Fibroblast of lung (primary cell): Measurements from ENCODE around the gene NFS1. TPM values are rescaled to one million over a fixed set of nuclear protein-coding genes. Genes with fewer than 3 reads are reported as not detected.

ENCODE experiments used
- DNase-seq, 2 donors: peaks; one replicate each; pipeline versions ENCODE4 v3.0.0 to v3.0.0-alpha.2; 2010; ENCODE audit warnings: low read depth in 2 of 2
- H2AFZ ChIP-seq: 2 replicates; pipeline ENCODE4 v1.5.1; 2012; ENCODE audit warnings: low read length, control low read depth, inconsistent platforms
- H3K27ac ChIP-seq: 2 replicates; pipeline ENCODE4 v1.5.1; 2011; ENCODE audit warnings: low read length, control low read depth; ENCODE audit not compliant: insufficient read depth
- H3K27me3 ChIP-seq: 2 replicates; pipeline ENCODE4 v1.5.1; 2011; ENCODE audit warnings: mild to moderate bottlenecking, low read length; ENCODE audit not compliant: control insufficient read depth, insufficient read depth
- H3K36me3 ChIP-seq: 2 replicates; pipeline ENCODE4 v1.5.1; 2011; ENCODE audit warnings: low read length; ENCODE audit not compliant: control insufficient read depth, insufficient read depth
- H3K4me1 ChIP-seq: 2 replicates; pipeline ENCODE4 v1.5.1; 2011; ENCODE audit warnings: low read length; ENCODE audit not compliant: control insufficient read depth, insufficient read depth; ENCODE audit errors: extremely low read depth
- H3K4me2 ChIP-seq: 2 replicates; pipeline ENCODE4 v1.5.1; 2011; ENCODE audit warnings: low read length, control low read depth; ENCODE audit not compliant: insufficient read depth; ENCODE audit errors: extremely low read depth
- H3K4me3 ChIP-seq, 4 experiments: fragments of 200-600 bp in 1 of 4; sonication (generic) in 1 of 4; replicated peaks in 1 of 4; 2 replicates each; pipeline ENCODE4 v1.5.1; 2011 to 2016; ENCODE audit warnings: low read length in 4 of 4, low read depth in 3 of 4, mild to moderate bottlenecking in 3 of 4, control low read depth in 2 of 4, inconsistent platforms in 1 of 4, mixed read lengths in 1 of 4; ENCODE audit not compliant: insufficient read depth in 1 of 4; ENCODE audit errors: control extremely low read depth in 1 of 4
- H3K79me2 ChIP-seq: 2 replicates; pipeline ENCODE4 v1.5.1; 2012; ENCODE audit warnings: mild to moderate bottlenecking, low read length, inconsistent platforms; ENCODE audit not compliant: control insufficient read depth, insufficient read depth
- H3K9ac ChIP-seq: 2 replicates; pipeline ENCODE4 v1.5.1; 2011; ENCODE audit warnings: mild to moderate bottlenecking, low read length, control low read depth; ENCODE audit not compliant: insufficient read depth
- H3K9me3 ChIP-seq: 2 replicates; pipeline ENCODE4 v1.5.1; 2012; ENCODE audit warnings: low read depth, low read length; ENCODE audit not compliant: control insufficient read depth, insufficient read depth
- H4K20me1 ChIP-seq: 2 replicates; pipeline ENCODE4 v1.5.1; 2011; ENCODE audit warnings: low read length; ENCODE audit not compliant: control insufficient read depth, insufficient read depth; ENCODE audit errors: extremely low read depth
- CTCF ChIP-seq, 2 donors: IDR thresholded peaks in 1 of 2; conservative IDR thresholded peaks in 1 of 2; 1 replicate in 1 of 2; 2 replicates in 1 of 2; pipeline ENCODE4 v1.5.1; 2011 to 2012; ENCODE audit warnings: low read length in 2 of 2, control low read depth in 1 of 2, inconsistent platforms in 1 of 2, low read depth in 1 of 2, mild to moderate bottlenecking in 1 of 2
- EZH2 ChIP-seq: IDR thresholded peaks from 2 replicates; pipeline ENCODE4 v1.5.1; 2012; ENCODE audit warnings: low read length, control low read depth, mild to moderate bottlenecking; ENCODE audit errors: missing control alignments
- polyA plus RNA-seq, 2 donors: library from polyadenylated mRNA; depleted of rRNA in 1 of 2; stranded (reverse) in 1 of 2; unstranded in 1 of 2; fragments of >200 nt; gene quantifications; 2 replicates each; pipeline ENCODE4 v1.2.1, GENCODE V29; 2011 to 2012; ENCODE audit warnings: missing spikeins in 1 of 2
- total RNA-seq: library from RNA; depleted of rRNA; stranded (reverse); fragments of >200 nt; gene quantifications from 2 replicates; pipeline ENCODE4 v1.2.1, GENCODE V29; 2014

NFS1 gene
- total and polyA plus RNA-seq, 2 donors (not counting 1 experiment from before 2014, with no cell fraction given): 31.7 to 34.7 TPM

- no peak for DNase-seq
- TF ChIP-seq CTCF (conservative IDR thresholded peaks at IDR 0.05 in 1 of 2, IDR thresholded peaks at IDR 0.05 in 1 of 2; ENCODE audit: low read depth in 1 of 2, low read length in 2 of 2) (no peak), EZH2 (no peak)
- Histone ChIP-seq H2AFZ (no peak overlapping the region), H3K36me3 (peaks cover 7% of the 10 kb centered on the region), H4K20me1 (no peaks in the 10 kb centered on the region), H3K4me3 (no peak overlapping the region), H3K9ac (no peak overlapping the region), H3K4me2 (no peak overlapping the region), H3K4me1 (no peaks in the 10 kb centered on the region), H3K79me2 (peaks cover 30% of the 10 kb centered on the region), H3K27ac (peak overlapping the region; percentile 1), H3K9me3 (no peaks in the 10 kb centered on the region), H3K27me3 (no peaks in the 10 kb centered on the region)
Measured at GRCh38 chr20:35635652-35636051, 63.5 kb downstream of the NFS1 start.

DNA sequence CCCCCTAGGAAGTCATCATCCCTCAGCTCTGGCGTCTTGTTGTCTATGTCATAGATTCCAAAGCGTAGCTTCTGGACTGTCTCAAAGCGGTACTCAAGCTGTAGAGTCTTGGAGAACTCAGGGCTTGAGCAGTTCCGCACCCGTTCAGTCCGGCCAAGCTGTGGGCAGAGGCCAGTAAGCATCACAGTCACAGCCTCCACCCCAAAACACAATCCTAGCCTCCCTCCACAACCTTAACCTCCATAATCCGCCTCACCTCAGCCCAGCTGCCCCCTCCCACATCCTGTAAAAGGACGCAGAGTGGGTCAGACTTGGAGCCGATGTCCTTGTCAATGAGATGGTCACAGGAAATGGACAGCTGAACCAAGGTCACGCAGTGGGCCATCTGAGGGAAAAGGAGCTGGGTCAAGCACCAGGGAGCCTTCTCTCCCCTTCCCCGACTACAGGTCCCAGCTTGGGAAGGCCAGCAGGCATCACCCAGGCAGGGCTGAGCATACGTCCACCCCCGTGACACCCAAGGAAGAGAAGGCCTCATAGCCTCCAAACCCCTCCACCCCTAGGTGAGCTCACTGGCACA is 66.5 kb downstream of the NFS1 start:
- no peak overlapping the region for H3K9ac ChIP-seq
- no peaks in the 10 kb centered on the region for H3K9me3 ChIP-seq
- no peaks in the 10 kb centered on the region for H4K20me1 ChIP-seq
- no peak for DNase-seq
- peaks cover 14% of the 10 kb centered on the region for H3K36me3 ChIP-seq
- no peak overlapping the region for H3K4me2 ChIP-seq
- TF ChIP-seq CTCF (conservative IDR thresholded peaks at IDR 0.05 in 1 of 2, IDR thresholded peaks at IDR 0.05 in 1 of 2; ENCODE audit: low read depth in 1 of 2, low read length in 2 of 2): no peak
- no peak for TF ChIP-seq EZH2
- no peak overlapping the region for H3K4me3 ChIP-seq
- no peak overlapping the region for H3K27ac ChIP-seq
- H3K4me1 ChIP-seq: no peaks in the 10 kb centered on the region
- peaks cover 23% of the 10 kb centered on the region for H3K79me2 ChIP-seq
- H2AFZ ChIP-seq: no peak overlapping the region
- H3K27me3 ChIP-seq: no peaks in the 10 kb centered on the region

DNA sequence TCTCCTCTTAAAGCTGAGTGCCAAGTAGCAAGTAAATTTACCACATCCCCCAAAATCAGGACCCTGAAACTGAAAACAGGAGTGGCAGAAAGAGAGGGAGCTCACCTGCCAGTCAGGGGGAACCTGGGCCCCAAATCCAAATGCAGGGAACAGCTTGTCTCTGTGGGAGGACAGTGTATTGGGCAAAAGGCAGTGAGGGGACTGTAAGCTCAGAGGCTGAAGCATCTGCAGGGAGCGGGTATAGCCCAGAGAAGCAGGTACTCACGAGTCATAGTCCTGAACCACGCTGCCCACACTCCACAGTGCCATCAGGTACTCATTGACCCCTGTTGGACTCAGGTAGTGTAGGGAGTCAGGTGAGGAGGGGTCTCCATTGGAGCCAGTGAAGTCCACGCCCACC is 68.5 kb downstream of the NFS1 start:
- Histone ChIP-seq H4K20me1 (no peaks in the 10 kb centered on the region), H3K79me2 (peaks cover 11% of the 10 kb centered on the region), H3K4me3 (no peak overlapping the region), H3K27ac (no peak overlapping the region), H3K9ac (no peak overlapping the region), H3K36me3 (peaks cover 15% of the 10 kb centered on the region), H3K4me1 (no peaks in the 10 kb centered on the region), H3K9me3 (no peaks in the 10 kb centered on the region), H3K4me2 (no peak overlapping the region), H2AFZ (no peak overlapping the region), H3K27me3 (no peaks in the 10 kb centered on the region)
- no peak for DNase-seq
- TF ChIP-seq EZH2 (no peak), CTCF (conservative IDR thresholded peaks at IDR 0.05 in 1 of 2, IDR thresholded peaks at IDR 0.05 in 1 of 2; ENCODE audit: low read depth in 1 of 2, low read length in 2 of 2) (no peak)
